Stimulated activated CD8-positive, alpha-beta memory T cell treated with anti-CD3 and anti-CD28 coated beads, Interleukin-15, amount 100 ng/mL, for 24 hours (primary cell): ENCODE data around the gene SHROOM2.
"Not testable (repeated sequence)": the region's sequence is repeated elsewhere in the genome, so short reads cannot be mapped to it uniquely, and the experiment has no call there.

ENCODE experiments used
- DNase-seq: peaks from one replicate; pipeline ENCODE4 v3.0.0-alpha.2; 2020; ENCODE audit warnings: low read depth

The SHROOM2 gene

GRCh38 chrX:9832811-9833210 is 46.6 kb downstream of the SHROOM2 start:
- DNase-seq = no peak

DNA sequence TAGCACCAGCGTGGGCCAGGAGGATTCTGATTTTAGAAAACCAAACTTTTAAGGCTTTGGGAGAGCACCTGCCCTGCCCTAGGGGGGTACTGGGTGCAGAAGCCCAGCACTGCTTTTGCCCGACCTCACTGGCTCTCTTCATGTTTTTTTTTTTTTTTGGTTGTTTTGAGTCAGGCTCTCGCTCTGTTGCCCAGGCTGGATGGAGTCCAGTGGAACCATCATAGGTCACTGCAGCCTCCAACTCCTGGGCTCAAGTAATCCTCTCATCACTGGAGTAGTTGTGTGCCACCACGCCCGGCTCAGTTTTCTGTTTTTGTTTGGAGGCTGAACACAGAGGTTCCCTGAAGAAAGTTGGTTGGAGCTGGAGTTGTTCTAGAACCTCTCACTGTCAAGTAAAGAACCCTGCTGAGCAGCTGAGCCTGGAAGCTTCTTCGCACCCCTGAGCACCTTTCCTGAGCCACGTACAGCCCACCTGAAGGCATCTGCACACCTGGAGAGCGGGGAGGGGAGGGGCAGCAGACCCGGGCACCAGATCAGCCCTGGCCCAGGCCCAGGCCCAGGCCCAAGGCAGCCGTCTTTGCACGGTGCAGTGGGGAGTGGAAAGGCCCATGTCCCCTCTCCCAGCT is 49.5 kb downstream of the SHROOM2 start:
- DNase-seq = no peak

- no peak for DNase-seq
Measured at GRCh38 chrX:9842541-9842940, 56.3 kb downstream of the SHROOM2 start.

DNA sequence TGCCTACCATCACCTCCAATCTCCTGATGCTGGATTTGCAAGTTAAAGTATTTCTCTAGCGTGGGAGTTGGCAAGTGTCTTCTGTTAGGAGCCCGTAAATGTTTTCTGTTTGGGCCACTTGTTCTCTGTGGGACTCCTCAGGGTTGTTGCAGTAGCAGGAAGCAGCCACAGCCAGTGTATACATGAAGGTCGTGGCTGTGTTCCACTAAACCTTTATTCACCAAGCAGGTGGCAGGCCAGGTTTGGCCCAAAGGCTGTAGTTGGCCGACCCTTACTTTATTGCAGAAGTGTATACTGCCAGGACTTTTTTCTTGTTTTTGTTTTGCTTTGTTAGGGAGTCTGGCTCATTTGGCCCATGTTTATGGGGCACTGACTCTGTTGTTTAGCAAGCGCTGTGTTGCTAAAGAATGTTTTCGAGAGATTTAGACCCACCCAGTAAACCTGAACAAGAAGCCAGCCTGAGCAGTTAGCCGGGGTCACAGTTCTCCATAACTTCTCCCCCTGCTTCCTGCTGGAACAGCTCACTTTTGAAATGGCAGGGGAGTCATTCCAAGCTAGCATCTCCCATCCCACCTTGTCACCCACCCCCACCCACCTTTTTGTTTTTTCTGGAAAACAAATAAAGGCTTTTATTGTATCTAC is 58.8 kb downstream of the SHROOM2 start:
- no peak for DNase-seq

DNA sequence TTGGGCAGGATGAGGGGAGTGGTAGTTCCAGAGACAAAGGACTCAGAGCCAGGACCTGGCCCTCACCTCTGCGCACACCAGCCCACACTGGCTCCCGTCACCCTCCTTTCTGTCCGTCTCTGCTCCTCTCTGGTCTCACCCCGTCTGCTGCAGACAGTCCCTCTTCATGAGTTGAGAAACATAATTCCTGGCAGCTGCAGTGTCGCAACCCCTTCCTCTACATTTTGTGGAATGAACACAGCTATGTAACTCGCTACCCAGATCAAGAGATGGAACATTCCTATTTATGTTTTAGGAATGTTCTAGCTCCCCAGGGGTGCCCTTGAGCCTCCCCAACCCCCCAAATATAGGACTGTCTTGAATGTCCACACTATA is 59.3 kb downstream of the SHROOM2 start:
- no peak for DNase-seq

DNA sequence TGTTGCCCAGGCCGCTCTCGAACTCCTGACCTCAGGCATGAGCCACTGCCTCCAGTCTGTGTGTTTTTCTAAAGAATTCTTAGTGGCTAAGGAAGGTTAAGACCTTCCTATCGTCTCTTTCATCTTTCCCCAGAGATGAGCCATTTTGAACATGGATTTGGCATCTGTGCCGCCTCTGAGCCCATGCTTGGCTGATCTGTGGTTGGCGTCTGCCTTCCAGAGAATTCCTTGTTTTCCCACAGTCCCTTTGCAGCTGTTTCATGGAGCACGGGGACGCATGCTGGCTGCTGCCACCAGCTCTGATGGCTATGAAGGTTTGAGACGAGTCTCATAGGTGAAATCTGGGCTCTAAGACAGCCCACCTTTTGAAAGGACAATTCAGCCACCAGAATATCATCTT is 60.4 kb downstream of the SHROOM2 start:
- no peak for DNase-seq

DNA sequence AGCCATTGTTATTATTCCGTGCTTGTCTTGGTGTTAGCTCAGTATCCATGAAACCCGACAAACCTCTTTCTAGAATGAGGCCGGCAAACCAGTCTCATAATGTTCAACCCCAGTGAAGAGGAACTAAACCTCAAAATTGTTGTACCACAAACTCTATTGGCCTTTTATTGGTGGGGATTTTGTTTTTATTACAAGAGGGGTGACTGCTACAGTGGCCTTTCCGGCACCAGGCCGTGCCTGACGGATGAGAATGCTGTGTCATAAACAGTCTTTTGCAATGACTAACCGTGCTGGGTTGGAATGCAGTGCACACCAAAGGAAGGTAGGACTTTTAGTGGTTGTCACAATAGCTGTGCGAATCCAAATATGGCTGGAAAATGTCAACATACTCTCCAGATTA is 60.8 kb downstream of the SHROOM2 start:
- DNase-seq = no peak

DNA sequence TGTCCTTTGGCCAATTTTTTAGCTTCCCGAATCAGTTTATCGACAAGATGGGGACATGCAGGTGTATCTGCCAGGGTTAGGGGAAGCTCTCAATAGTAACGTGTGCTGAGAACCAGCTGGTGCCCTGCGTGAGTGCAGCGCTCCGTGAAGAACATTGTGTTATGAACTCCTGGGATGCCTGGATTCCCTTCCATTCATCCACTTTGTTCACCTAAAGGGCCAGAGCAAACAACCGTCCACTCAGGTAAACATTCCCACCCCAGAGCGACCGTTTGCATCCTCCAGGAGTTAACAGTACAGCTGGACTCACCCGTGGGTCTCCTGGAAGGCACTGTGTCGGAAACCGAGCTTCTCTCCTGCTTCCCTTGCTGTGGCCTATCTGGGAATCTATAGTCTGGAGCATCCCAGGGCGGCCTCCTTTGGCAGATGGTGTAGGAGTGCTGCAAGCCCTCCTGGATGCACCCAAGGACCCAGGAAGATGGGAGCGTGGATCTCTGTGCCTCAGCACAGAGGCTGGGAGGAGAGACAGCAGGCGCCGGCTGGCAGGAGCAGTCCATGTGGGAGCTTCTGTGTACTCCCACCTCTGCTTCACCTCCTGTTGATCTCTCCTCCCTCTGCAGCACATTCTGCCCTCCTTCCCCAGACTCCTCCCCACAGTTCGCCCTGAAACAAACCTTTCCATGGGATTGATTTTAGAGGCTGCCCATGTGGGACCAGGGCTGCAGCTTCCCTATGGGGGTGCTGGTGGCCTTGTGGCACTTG is 62.7 kb downstream of the SHROOM2 start:
- DNase-seq = no peak

DNA sequence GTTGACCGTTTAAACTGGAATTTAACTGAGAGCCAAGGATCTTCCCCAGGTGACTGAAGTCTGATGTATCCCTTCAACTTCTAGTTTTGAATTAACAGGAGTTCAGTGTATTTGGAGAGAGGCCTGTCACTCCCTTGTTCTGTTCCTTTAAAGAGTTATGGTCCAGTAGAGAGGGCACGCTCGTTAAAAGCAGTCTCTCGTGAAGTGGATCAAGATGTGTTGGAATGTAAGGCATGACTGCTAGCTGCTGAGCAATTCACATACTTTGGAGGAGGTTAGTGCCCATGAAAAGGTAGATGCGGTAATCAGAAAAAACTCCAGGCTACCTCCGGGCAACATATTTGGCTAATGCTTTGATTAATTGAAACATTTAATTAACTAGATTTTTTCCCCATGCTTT is 65.7 kb downstream of the SHROOM2 start:
- DNase-seq = no peak

GRCh38 chrX:9853307-9853706 is 67.1 kb downstream of the SHROOM2 start:
- DNase-seq = no peak

DNA sequence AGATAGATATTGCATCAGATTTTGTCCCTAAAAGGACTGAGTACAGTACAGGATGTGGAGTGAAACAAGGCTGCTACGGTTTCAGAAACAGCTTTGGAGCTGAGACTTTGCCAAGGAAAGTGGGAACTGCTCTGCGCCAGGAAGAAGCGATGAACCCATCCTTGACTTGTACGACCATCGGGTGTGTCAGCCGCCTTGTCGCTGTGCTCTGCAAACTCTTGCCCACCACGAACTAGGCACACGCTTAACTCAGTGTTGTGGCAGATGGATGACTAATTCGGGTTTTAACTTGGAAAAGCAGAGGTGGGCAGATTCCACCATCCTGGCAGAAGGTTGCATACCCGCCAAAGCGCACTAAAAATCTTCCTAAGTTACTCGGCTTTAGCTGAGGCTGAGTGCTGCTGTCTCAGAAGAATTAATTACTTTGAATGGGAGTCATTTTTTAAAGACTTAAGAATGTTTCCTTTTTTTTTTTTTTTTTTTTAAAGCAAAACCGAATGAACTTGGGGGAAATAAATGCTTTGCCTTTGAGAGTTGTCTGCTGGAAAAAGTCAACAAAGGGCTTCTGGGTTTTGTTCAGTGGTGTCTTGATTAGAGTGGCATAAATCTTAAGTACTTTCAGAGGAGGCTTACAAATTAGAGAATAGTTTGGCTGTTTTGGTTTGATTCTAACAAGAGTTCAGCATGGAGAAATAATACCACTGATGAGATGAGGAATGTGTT is 69.5 kb downstream of the SHROOM2 start:
- DNase-seq = no peak

DNA sequence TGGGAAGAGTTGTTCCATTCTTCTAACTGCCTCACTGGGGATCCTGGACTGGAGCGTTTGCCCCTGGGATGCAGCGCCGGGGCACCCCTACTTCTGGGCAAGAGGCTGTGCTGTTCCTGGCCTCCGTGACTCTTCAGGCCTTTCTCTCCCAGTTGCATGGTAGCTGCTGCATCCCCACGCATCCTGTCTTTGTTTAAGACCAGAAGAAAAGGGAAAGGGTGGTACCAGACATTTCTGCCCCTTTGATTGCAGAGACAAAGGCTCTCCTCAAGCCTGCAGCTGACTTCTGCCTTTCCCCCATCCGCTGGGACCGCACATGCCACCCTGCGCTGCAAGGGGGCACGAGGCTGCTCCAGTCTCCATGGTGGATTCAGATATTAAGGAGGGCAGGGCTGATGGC is 70.4 kb downstream of the SHROOM2 start:
- no peak for DNase-seq

DNA sequence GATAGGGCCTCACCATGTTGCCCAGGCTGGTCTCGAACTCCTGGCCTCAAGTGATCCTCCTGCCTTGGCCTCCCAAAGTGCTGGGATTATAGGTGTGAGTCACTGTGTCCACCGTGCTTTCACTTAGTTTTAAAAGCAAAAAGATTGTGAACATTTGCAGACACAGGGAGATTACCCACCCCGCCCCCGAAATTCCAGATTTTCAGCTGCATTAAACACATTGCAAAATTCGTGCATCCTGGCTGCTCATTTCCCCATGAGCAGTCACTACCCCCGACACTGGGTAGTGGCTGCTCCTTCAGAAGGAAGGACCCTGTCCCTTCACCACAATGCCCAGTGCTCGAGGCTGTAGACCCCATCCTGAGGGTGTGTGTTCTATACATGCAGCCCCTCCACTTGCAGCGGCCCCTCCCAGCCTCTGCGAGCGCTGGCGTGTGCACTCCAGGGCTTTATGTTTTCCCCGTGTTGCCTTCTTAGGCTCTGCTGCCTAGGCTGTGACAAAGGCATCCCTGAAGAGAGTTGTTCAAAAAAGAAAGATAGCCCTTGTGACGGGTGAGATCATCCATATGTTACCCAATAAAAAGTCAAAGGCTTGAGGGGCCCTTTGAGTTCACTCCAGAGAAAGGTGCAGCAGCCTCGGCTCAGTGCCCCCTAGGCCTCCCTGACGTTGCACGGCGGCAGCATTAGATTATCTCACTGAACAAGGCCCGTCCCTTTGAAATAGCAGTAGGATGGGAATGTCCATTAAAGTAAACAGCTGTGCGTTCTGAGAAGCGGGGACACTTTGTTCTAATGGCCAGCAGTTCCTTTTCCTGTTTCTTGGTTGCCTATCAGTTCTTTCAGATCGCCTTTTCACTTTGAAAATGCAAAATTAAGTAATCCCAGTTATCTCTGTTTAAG is 71.6 kb downstream of the SHROOM2 start:
- DNase-seq = no peak

- not testable (repeated sequence) for DNase-seq
Measured at GRCh38 chrX:9858684-9859083, 72.5 kb downstream of the SHROOM2 start.

DNA sequence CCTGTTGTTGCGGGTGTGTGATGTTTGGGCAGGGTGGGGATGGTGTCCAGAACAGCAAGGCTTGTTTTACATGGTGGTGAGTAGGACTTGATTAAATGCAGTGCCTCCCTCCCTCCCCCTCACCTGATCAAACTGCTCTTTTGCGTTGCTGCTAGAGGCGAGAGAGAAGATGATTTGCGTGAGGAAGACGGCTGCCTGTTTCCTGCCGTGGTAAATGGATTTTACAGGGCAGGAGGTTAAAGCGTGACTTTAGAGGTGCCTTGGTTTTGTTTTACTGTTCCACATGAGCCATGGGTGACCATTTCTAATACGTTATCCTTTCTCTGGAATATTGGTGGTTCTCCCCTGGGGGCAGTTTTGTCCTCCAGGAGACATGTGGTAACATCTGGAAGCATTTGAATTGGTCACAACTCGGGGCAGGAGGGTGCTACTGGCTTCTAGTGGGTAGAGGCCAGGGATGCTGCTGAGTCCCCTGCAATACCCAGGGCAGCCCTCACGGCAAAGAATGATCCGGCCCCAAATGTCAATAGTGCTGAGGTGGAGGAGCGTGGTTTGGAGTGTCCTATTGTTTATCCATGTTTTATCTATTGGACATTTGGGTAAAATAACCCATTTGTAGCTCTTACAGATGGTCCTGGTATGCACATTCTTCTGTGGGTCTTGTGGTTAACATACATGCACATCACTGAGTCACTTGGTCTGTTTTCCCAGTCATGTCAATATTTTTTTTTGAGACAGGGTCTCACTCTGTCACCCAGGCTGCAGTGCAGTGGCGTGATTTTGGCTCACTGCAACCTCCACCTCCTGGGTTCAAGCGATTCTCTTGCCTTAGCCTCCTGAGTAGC is 73.7 kb downstream of the SHROOM2 start:
- DNase-seq = no peak

DNA sequence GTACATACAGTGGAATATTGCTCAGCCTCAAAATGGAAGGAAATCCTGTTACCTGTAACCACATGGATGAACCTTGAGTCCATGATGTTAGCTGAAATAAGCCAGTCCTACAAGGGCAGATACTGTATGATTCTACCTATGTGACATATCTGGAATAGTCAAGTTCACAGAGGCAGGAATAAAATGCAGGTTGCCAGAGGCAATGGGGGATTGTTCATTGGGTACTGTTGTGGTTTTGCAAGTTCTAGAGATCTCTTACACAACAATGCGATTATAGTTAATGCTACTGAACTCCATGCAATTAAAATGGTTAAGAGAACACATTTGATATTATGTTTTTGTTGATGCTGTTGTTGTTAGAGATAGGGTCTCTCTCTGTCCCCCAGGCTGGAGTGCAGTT is 74.6 kb downstream of the SHROOM2 start:
- no peak for DNase-seq

DNA sequence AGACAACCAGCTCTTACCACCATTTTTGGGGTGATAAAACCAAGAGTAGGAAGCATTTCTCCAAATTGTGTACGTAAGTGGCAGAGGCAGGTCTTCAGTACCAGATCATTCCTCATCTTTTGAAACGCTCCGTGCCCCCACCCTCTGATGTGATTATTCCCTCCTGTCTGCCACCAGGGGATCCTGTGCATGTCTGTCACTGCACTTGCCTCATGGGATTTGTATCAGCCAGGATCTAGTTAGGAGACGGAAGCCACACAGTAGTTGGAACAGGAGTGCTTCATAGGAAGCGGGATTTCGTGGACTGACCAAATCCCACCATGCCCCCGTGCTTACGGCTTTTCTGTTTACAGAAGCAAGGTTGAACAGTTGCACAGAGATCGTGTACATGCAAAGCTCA is 75.5 kb downstream of the SHROOM2 start:
- no peak for DNase-seq

- DNase-seq = no peak
Measured at GRCh38 chrX:9862525-9862924, 76.3 kb downstream of the SHROOM2 start.

DNA sequence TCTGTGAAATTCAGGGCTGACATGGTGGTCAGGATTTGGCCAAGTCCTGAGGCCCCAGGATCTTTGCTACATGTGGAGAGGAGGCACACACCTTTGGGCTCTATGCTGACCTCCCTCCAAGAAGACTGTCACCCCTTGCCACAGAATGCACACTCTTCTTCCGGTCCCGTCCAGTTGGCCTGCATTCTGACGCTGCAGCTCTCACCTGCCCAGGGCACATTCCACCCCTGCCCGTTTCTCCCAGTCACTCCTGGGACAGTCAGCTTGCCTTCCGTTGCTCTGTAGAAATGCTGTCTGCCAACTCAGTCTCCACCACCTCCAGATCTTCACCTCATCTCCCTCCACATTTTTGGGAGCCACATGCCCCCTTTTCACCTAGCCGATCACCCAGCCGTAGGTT is 76.7 kb downstream of the SHROOM2 start:
- DNase-seq = no peak

- no peak for DNase-seq
Measured at GRCh38 chrX:9864011-9864410, 77.8 kb downstream of the SHROOM2 start.
